BE2C (cell line): ENCODE results near the gene SIPA1L2.

Source experiments
- DNase-seq: peaks from one replicate; pipeline ENCODE4 v3.0.0-alpha.2; 2020
- H3K27me3 ChIP-seq: fragments of 250-450 bp; sonication (Bioruptor Pico); 2 replicates; pipeline ENCODE4 v1.5.1; 2020; ENCODE audit warnings: mild to moderate bottlenecking
- H3K36me3 ChIP-seq: fragments of 250-450 bp; sonication (Bioruptor Pico); 2 replicates; pipeline ENCODE4 v1.5.1; 2020; ENCODE audit warnings: mild to moderate bottlenecking
- H3K4me1 ChIP-seq: fragments of 250-450 bp; sonication (Bioruptor Pico); 2 replicates; pipeline ENCODE4 v1.5.1; 2020
- H3K4me3 ChIP-seq: 2 replicates; pipeline ENCODE4 v1.5.1; 2011; ENCODE audit warnings: low read depth, low read length
- H3K9me3 ChIP-seq: fragments of 250-450 bp; sonication (Bioruptor Pico); 2 replicates; pipeline ENCODE4 v1.5.1; 2020
- CTCF ChIP-seq: IDR thresholded peaks from 2 replicates; pipeline ENCODE4 v1.5.1; 2012; ENCODE audit warnings: mild to moderate bottlenecking, low read depth, low read length

SIPA1L2 gene

GRCh38 chr1:232593717-232594502 is 36.0 kb downstream of the SIPA1L2 start:
- peaks cover 40% of the 10 kb centered on the region for H3K4me1 ChIP-seq
- no peaks in the 10 kb centered on the region for H3K27me3 ChIP-seq
- no peaks in the 10 kb centered on the region for H3K36me3 ChIP-seq
- no peak for DNase-seq
- no peaks in the 10 kb centered on the region for H3K9me3 ChIP-seq
- no peak for TF ChIP-seq CTCF
- no peak overlapping the region for H3K4me3 ChIP-seq

DNA sequence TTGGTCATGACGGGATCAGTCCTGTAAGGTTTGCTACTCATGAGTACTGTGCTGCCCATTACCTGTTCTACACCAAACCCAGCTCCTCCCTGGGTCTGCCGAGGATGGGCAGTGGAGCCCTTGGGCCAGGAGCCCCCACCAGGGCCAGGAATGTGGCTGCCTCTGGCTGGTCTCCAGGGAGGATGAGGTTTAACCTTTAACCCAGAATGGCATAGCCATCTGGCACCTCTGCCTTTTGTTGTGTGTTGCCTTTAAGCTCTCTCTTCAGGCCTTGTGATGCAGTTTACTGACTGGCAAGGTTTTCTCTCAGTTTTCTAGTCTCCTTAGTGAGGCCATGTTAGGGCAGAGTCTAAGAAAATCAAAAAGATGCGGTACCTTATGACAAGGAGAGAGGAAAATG is 38.6 kb downstream of the SIPA1L2 start:
- H3K9me3 ChIP-seq: no peaks in the 10 kb centered on the region
- no peak for TF ChIP-seq CTCF
- H3K27me3 ChIP-seq: no peaks in the 10 kb centered on the region
- no peak overlapping the region for H3K4me3 ChIP-seq
- H3K4me1 ChIP-seq: peaks cover 33% of the 10 kb centered on the region
- no peak for DNase-seq
- H3K36me3 ChIP-seq: no peaks in the 10 kb centered on the region

- H3K4me3 ChIP-seq: no peak overlapping the region
- no peaks in the 10 kb centered on the region for H3K36me3 ChIP-seq
- peaks cover 28% of the 10 kb centered on the region for H3K4me1 ChIP-seq
- no peaks in the 10 kb centered on the region for H3K9me3 ChIP-seq
- no peak for DNase-seq
- no peaks in the 10 kb centered on the region for H3K27me3 ChIP-seq
- no peak for TF ChIP-seq CTCF
Measured at GRCh38 chr1:232590744-232591082, 39.2 kb downstream of the SIPA1L2 start.

DNA sequence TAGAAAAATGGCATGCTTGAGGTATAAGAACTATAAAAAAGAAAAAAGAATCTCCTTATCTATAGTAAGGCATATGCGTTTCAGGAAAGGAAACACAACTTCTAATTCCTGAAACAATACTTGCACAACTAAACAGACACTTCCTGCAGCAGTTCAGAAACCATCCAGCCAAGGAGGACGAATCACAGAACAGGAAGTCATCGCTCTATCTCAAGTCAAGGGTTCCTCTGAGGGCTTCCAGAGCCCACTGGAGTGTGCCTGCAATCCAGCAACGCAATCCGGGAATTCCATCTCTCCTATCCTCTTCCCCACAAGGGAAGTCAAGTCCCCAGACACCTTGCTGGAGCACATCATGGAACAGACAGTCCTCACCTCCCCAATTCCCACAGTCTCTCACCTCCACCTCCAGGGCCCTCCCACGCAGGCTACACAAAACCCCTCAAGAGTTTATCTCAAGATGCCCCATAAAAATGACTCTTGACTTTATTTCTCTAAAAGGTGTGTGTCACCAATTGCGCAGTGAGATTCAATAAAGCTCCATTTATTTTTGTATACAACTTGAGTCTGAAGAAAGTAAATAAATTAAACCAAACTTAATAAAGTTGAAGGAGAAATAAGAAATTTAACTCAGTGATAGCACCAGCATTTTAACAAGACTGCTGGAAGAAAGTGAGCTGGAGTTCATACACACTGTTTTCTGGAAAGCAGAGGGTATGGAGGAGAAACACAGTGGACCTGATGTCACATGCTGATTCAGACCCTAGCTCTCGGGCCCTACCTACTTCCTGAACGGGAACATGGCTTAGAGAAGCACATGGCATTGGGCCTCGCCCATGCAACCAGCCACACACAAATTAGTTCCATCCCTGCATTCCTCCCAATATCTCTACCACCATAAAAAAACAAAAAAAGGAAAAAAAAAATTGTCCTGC is 39.9 kb downstream of the SIPA1L2 start:
- no peak for DNase-seq
- Histone ChIP-seq H3K36me3 (no peaks in the 10 kb centered on the region), H3K9me3 (no peaks in the 10 kb centered on the region), H3K4me3 (no peak overlapping the region), H3K4me1 (peaks cover 22% of the 10 kb centered on the region), H3K27me3 (no peaks in the 10 kb centered on the region)
- no peak for TF ChIP-seq CTCF

GRCh38 chr1:232589111-232589811 is 40.7 kb downstream of the SIPA1L2 start:
- DNase-seq: no peak
- TF ChIP-seq CTCF: no peak
- H3K4me1 ChIP-seq: peaks cover 18% of the 10 kb centered on the region

More at GRCh38 chr1:232589111-232589811, 40.7 kb downstream of the SIPA1L2 start:
- no peak overlapping the region for H3K4me3 ChIP-seq
- no peaks in the 10 kb centered on the region for H3K36me3 ChIP-seq
- no peaks in the 10 kb centered on the region for H3K9me3 ChIP-seq
- no peaks in the 10 kb centered on the region for H3K27me3 ChIP-seq
